ENCODE results near the gene BCL6.

GRCh38 chr3:187750513-187751123 is 5.3 kb upstream of the BCL6 start:
- TF ChIP-seq CTCF (IDR thresholded peaks at IDR 0.05) (no peak), POLR2AphosphoS5 (IDR thresholded peaks at IDR 0.05; ENCODE audit: low read depth, low read length) (no peak)
